K562 (cell line): ENCODE results near the gene GDF15. TPM values are rescaled to one million over a fixed set of nuclear protein-coding genes. Genes with fewer than 3 reads are reported as not detected.

Experiments
- ARID2 ChIP-seq: fragments of 450-650 bp; IDR thresholded peaks from 2 replicates; pipeline ENCODE4 v1.6.1; 2017; ENCODE audit warnings: antibody characterized with exemption, mild to moderate bottlenecking
- DACH1 ChIP-seq: fragments of 450-650 bp; IDR thresholded peaks from 2 replicates; pipeline ENCODE4 v1.6.1; 2018; ENCODE audit not compliant: partially characterized antibody
- E2F6 ChIP-seq, 2 experiments: IDR thresholded peaks; 2 replicates each; pipeline ENCODE4 v1.6.1; 2011; ENCODE audit warnings: borderline replicate concordance in 1 of 2, control low read depth in 1 of 2, low read depth in 1 of 2, low read length in 1 of 2, mild to moderate bottlenecking in 1 of 2, mixed read lengths in 1 of 2, moderate library complexity in 1 of 2; ENCODE audit not compliant: insufficient read depth in 1 of 2, insufficient read length in 1 of 2, poor library complexity in 1 of 2, severe bottlenecking in 1 of 2; ENCODE audit errors: extremely low read depth in 1 of 2
- GATA2 ChIP-seq: sonication (generic); formaldehyde crosslinking; IDR thresholded peaks from 2 replicates; pipeline ENCODE4 v1.4.0; 2020; ENCODE audit warnings: mild to moderate bottlenecking, missing genetic modification reagents
- KDM5B ChIP-seq: fragments of 200-600 bp; sonication (generic); IDR thresholded peaks from 2 replicates; pipeline ENCODE4 v1.6.1; 2012; ENCODE audit warnings: low read depth, mild to moderate bottlenecking, moderate library complexity, low read length, control low read depth, inconsistent platforms; ENCODE audit not compliant: insufficient replicate concordance
- MEF2A ChIP-seq: IDR thresholded peaks from 2 replicates; pipeline ENCODE4 v1.6.1; 2011; ENCODE audit warnings: low read depth, mild to moderate bottlenecking, low read length, moderate library complexity; ENCODE audit not compliant: control insufficient read depth
- MXI1 ChIP-seq: IDR thresholded peaks from 2 replicates; pipeline ENCODE4 v1.6.1; 2011; ENCODE audit warnings: low read depth, mild to moderate bottlenecking, improper control_type of control experiment, low read length
- MYBL2 ChIP-seq, 2 experiments: fragments of 450-650 bp in 1 of 2; sonication (generic) in 1 of 2; formaldehyde crosslinking in 1 of 2; IDR thresholded peaks; 2 replicates each; pipeline versions ENCODE4 v1.6.1 to v1.8.1; 2017 to 2022; ENCODE audit warnings: borderline replicate concordance in 1 of 2, inconsistent platforms in 1 of 2, low read depth in 1 of 2, mild to moderate bottlenecking in 1 of 2, missing genetic modification reagents in 1 of 2, moderate library complexity in 1 of 2
- NCOA6 ChIP-seq: fragments of 450-650 bp; IDR thresholded peaks from 2 replicates; pipeline ENCODE4 v1.6.1; 2017; ENCODE audit warnings: mild to moderate bottlenecking
- PCBP2 ChIP-seq: fragments of 200-400 bp; formaldehyde crosslinking; IDR thresholded peaks from 2 replicates; pipeline ENCODE4 v1.6.1; 2018; ENCODE audit warnings: low read length, low read depth, mild to moderate bottlenecking, moderate library complexity; ENCODE audit not compliant: poor library complexity, severe bottlenecking
- PML ChIP-seq: IDR thresholded peaks from 2 replicates; pipeline ENCODE4 v1.6.1; 2012; ENCODE audit warnings: low read length, inconsistent platforms
- POLR2AphosphoS5 ChIP-seq: IDR thresholded peaks from 2 replicates; pipeline ENCODE4 v1.6.1; 2011; ENCODE audit warnings: mild to moderate bottlenecking, low read depth, low read length, moderate library complexity; ENCODE audit not compliant: control insufficient read depth, insufficient read depth
- PURB ChIP-seq: sonication (generic); formaldehyde crosslinking; IDR thresholded peaks from 2 replicates; pipeline ENCODE4 v1.9.0; 2021; ENCODE audit warnings: low read depth, mild to moderate bottlenecking, missing genetic modification reagents
- SAFB ChIP-seq: fragments of 200-400 bp; formaldehyde crosslinking; IDR thresholded peaks from 2 replicates; pipeline ENCODE4 v1.6.1; 2017; ENCODE audit warnings: low read depth, low read length, borderline replicate concordance
- SP2 ChIP-seq: IDR thresholded peaks from 2 replicates; pipeline ENCODE4 v1.6.1; 2011; ENCODE audit warnings: mild to moderate bottlenecking, low read depth, low read length, moderate library complexity; ENCODE audit not compliant: poor library complexity, severe bottlenecking; ENCODE audit errors: extremely low read depth
- U2AF1 ChIP-seq: fragments of 200-400 bp; formaldehyde crosslinking; optimal IDR thresholded peaks from 2 replicates; pipeline ENCODE3; 2017; ENCODE audit warnings: mild to moderate bottlenecking, low read depth, low read length, moderate library complexity
- ZNF511 ChIP-seq: sonication (generic); formaldehyde crosslinking; IDR thresholded peaks from 2 replicates; pipeline ENCODE4 v1.8.0; 2022; ENCODE audit warnings: mild to moderate bottlenecking, missing genetic modification reagents
- ZNF551 ChIP-seq: fragments of 250-450 bp; sonication (Bioruptor Pico); IDR thresholded peaks from 2 replicates; pipeline ENCODE4 v1.5.0; 2021; ENCODE audit warnings: mild to moderate bottlenecking, moderate library complexity
- ZNF589 ChIP-seq: fragments of 200-800 bp; sonication (Bioruptor generic); IDR thresholded peaks from 2 replicates; pipeline ENCODE4 v1.6.1; 2016; ENCODE audit warnings: low read depth, missing genetic modification characterization, missing compliant biosample characterization
- ZNF639 ChIP-seq, 2 experiments: fragments of 200-800 bp in 1 of 2; sonication (Bioruptor generic) in 1 of 2; sonication (generic) in 1 of 2; formaldehyde crosslinking in 1 of 2; IDR thresholded peaks in 1 of 2; conservative IDR thresholded peaks in 1 of 2; 2 replicates each; pipeline versions ENCODE4 v1.5.0 to v1.6.1; 2016 to 2020; ENCODE audit warnings: missing compliant biosample characterization in 1 of 2, missing genetic modification characterization in 1 of 2, missing genetic modification reagents in 1 of 2
- ZNF778 ChIP-seq: fragments of 450-650 bp; formaldehyde crosslinking; IDR thresholded peaks from 2 replicates; pipeline ENCODE4 v1.4.0; 2020; ENCODE audit warnings: mild to moderate bottlenecking, moderate library complexity
- polyA plus RNA-seq, 8 experiments: library from polyadenylated mRNA; depleted of rRNA in 4 of 8; stranded (reverse) in 5 of 8; unstranded in 3 of 8; fragments of >200 nt; fragmentation: Nextera tagmentation in 2 of 8; fragmentation: Illumina TruSeq in 1 of 8; extraction: Ambion mirVana in 2 of 8; extraction: Trizol in 1 of 8; gene quantifications; 2 replicates each; pipeline versions ENCODE4 v1.2.1 to v1.2.3, GENCODE V29; 2011 to 2014; ENCODE audit warnings: inconsistent platforms in 1 of 8, missing spikeins in 1 of 8
- total RNA-seq, 7 experiments: library from RNA; depleted of rRNA in 6 of 7; stranded (reverse); fragments of >200 nt in 6 of 7; fragmentation: Illumina TruSeq in 2 of 7; extraction: Trizol in 2 of 7; gene quantifications; 2 replicates each; pipeline versions ENCODE4 v1.2.1 to v1.2.3, GENCODE V29; 2011 to 2021; ENCODE audit warnings: low replicate concordance in 1 of 7

The GDF15 gene
- total and polyA plus RNA-seq, 9 of the 15 experiments (the other 6 are each of a cell fraction or from before 2014, with no cell fraction given), result 2.3 to 82.4 (median 12.5) TPM

GRCh38 chr19:18418029-18418482 is 32.1 kb downstream of the GDF15 start (continued):
- TF ChIP-seq DACH1 (no peak), ZNF551 (CRISPR knock-in tag) (no peak), SAFB (peak; percentile 94), PML (no peak), MYBL2 (IDR thresholded peaks at IDR 0.05; ENCODE audit: low read depth) (no peak), MYBL2 (CRISPR knock-in tag; IDR thresholded peaks at IDR 0.05; ENCODE audit: borderline replicate concordance) (no peak), ZNF639 (CRISPR knock-in tag; conservative IDR thresholded peaks at IDR 0.05 in 1 of 2, IDR thresholded peaks at IDR 0.05 in 1 of 2) (no peak), PURB (CRISPR knock-in tag) (no peak), KDM5B (no peak), ZNF778 (no peak), ZNF589 (0 out of 2 replicates have a peak, but pooled peaks have one; percentile 46), NCOA6 (no peak), GATA2 (CRISPR knock-in tag) (no peak), U2AF1 (no peak), ARID2 (no peak), MEF2A (no peak), SP2 (no peak), ZNF511 (CRISPR knock-in tag) (peak; percentile 62; the same call in 1 of the 2 replicates), MXI1 (0 out of 2 replicates have a peak, but pooled peaks have one; percentile 14), E2F6 (IDR thresholded peaks at IDR 0.05; ENCODE audit: borderline replicate concordance in 1 of 2, extremely low read depth in 1 of 2, insufficient read depth in 1 of 2, insufficient read length in 1 of 2, low read depth in 1 of 2, low read length in 1 of 2, poor library complexity in 1 of 2, severe bottlenecking in 1 of 2) (peak in 1 of 2 experiments; percentile 44), PCBP2 (no peak), POLR2AphosphoS5 (no peak)
